ENCODE measurements around the gene RTL5.

The RTL5 gene

DNA sequence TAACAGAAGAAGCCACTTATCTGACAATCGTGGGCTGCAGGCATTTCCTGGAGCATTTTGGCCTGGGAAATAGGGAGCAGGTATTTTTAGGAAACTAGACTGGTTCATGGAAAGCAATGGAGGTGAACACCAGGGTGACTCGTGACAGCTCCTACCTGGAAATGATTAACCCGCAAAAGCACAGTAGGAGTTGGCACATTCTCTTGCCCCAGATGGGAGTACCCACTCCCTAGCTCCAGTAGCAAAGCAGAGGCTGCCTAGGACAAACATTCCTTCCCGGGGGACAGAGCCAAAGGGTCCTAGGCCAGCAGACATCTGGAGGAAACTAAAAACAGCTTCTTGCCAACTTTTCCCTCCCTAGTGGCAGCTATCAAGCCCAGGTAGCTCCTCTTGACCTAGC lies 29.0 kb downstream of the RTL5 start:
- H3K4me1 ChIP-seq: peaks cover 16 to 89% (median 60%) of the 10 kb centered on the region in 10 experiments
- H3K9ac ChIP-seq: no peak overlapping the region
- H3K27ac ChIP-seq: peak overlapping the region in 4 of 11 experiments; percentile 2 to 95 (median 28); a peak in 5 of 22 replicates
- no peak for TF ChIP-seq Cebpa-rat (IDR thresholded peaks at IDR 0.05)
- peaks cover 0 to 15% (median 0%) of the 10 kb centered on the region in 11 experiments; a peak in 6 of 22 replicates for H4K20me1 ChIP-seq
- peaks cover 0 to 6% (median 0%) of the 10 kb centered on the region in 11 experiments; a peak in 1 of 22 replicates for H3K9me3 ChIP-seq (replicated peaks in 1 of 11)
- H3K4me3 ChIP-seq: peak overlapping the region in 2 of 10 experiments; percentile 37 to 40; a peak in 3 of 20 replicates
- H3K27me3 ChIP-seq: peaks cover 59 to 81% (median 73%) of the 10 kb centered on the region in 11 experiments
- peak overlapping the region in 6 of 11 experiments; percentile 61 to 95 (median 90); a peak in 11 of 22 replicates for H3K4me2 ChIP-seq
- no peaks in the 10 kb centered on the region for H3K36me3 ChIP-seq

DNA sequence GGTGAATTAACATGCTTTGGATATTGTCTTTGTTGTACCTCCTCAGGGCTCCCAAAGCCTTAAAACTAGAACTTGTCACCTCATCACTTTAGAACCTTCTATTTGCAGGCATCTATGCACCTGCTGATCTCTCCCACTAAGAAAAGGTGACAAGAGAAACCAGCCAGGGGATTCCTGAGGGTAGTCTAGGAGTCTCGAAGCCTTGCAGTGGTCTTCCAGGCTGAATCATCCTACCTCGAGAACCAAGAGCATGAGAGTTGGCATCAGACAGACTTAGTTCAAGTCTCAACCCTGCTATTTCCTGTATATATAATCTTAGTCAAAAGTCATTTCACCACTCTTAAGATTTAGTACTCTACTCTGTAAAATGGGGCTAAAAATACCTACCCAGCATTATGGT lies 29.6 kb downstream of the RTL5 start:
- Histone ChIP-seq H3K27me3 (peaks cover 58 to 81% (median 73%) of the 10 kb centered on the region in 11 experiments), H3K9me3 (replicated peaks in 1 of 11) (peaks cover 0 to 6% (median 0%) of the 10 kb centered on the region in 11 experiments; a peak in 1 of 22 replicates), H3K9ac (peak overlapping the region in 5 of 11 experiments; percentile 61 to 89 (median 88); a peak in 8 of 22 replicates), H3K4me3 (peak overlapping the region in 6 of 10 experiments; percentile 44 to 71 (median 58); a peak in 9 of 20 replicates), H3K36me3 (no peaks in the 10 kb centered on the region), H3K27ac (peak overlapping the region in 6 of 11 experiments; percentile 86 to 97 (median 94); a peak in 11 of 22 replicates), H3K4me2 (peak overlapping the region in 10 of 11 experiments; percentile 67 to 95 (median 88); a peak in 18 of 22 replicates), H3K4me1 (peaks cover 16 to 89% (median 60%) of the 10 kb centered on the region in 10 experiments), H4K20me1 (peaks cover 0 to 15% (median 0%) of the 10 kb centered on the region in 11 experiments; a peak in 6 of 22 replicates)
- no peak for TF ChIP-seq Cebpa-rat (IDR thresholded peaks at IDR 0.05)

DNA sequence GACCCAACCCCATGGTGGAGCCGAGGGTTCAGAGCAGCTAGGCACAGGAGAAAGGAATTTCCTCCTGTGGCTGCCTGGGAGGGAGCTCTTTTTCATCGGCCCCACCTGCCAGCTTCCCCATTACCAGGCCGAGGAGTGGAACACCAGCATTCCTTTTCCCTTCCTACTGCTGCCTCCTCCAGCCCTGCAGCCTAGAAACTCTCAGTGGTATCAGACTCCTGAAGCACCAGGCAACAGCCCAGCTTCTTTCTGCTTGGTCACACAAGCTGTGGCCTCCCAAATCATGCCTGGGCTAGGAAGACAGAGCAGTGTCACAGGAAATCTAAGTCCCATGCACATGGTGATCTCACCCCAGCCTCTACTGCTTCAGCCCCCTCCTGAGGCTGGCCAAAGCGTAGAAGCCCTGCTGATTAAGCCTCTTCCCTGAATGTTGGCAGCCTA lies 30.1 kb downstream of the RTL5 start:
- peak overlapping the region; percentile 42 to 95 (median 87) for H3K4me2 ChIP-seq
- H4K20me1 ChIP-seq: peaks cover 0 to 15% (median 0%) of the 10 kb centered on the region in 11 experiments; a peak in 6 of 22 replicates
- no peaks in the 10 kb centered on the region for H3K36me3 ChIP-seq
- H3K27me3 ChIP-seq: peaks cover 58 to 86% (median 77%) of the 10 kb centered on the region in 11 experiments
- H3K27ac ChIP-seq: peak overlapping the region in 10 of 11 experiments; percentile 45 to 97 (median 88); a peak in 19 of 22 replicates
- H3K9ac ChIP-seq: peak overlapping the region in 10 of 11 experiments; percentile 14 to 89 (median 78); a peak in 16 of 22 replicates
- TF ChIP-seq Cebpa-rat (IDR thresholded peaks at IDR 0.05): no peak
- H3K4me1 ChIP-seq: peaks cover 16 to 93% (median 64%) of the 10 kb centered on the region in 10 experiments
- peak overlapping the region in 7 of 10 experiments; percentile 44 to 71 (median 55); a peak in 13 of 20 replicates for H3K4me3 ChIP-seq
- peaks cover 0 to 6% (median 0%) of the 10 kb centered on the region in 11 experiments; a peak in 1 of 22 replicates for H3K9me3 ChIP-seq (replicated peaks in 1 of 11)

DNA sequence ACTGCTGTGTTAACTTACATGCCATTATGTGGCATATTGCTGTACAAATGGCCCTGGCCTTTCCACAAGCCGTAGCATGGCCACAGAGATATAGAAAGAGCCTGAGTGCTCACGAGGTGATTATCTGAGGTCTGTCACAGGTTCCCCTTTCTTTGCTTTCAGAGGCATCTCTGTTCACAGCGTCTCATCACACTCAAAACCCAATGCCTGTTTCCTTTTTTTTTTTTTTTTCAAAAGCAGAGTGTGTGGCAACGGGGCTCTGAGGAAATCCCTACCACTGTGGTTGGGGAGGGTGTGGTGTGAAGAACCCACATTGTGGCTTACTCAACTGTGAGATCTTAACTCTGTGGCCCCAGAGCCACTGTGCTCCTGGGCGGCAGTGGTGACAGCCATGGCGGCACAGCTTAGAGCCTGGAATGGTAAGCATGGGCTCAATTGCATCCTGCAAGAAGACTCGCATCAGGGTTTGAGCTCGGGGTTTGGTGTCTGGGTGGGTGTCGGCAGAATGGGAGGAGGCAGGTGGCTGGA lies 30.8 kb downstream of the RTL5 start:
- Histone ChIP-seq H3K4me1 (peaks cover 16 to 99% (median 68%) of the 10 kb centered on the region in 10 experiments), H3K9ac (peak overlapping the region in 10 of 11 experiments; percentile 10 to 89 (median 78); a peak in 18 of 22 replicates), H3K4me2 (peak overlapping the region; percentile 42 to 95 (median 87)), H3K27ac (peak overlapping the region in 10 of 11 experiments; percentile 45 to 97 (median 88); a peak in 19 of 22 replicates), H3K36me3 (no peaks in the 10 kb centered on the region), H4K20me1 (peaks cover 0 to 15% (median 0%) of the 10 kb centered on the region in 11 experiments; a peak in 6 of 22 replicates), H3K4me3 (peak overlapping the region in 7 of 10 experiments; percentile 44 to 71 (median 55); a peak in 13 of 20 replicates), H3K27me3 (peaks cover 61 to 94% (median 83%) of the 10 kb centered on the region in 11 experiments), H3K9me3 (replicated peaks in 1 of 11) (peaks cover 0 to 6% (median 0%) of the 10 kb centered on the region in 11 experiments; a peak in 1 of 22 replicates)
- peak; percentile 66 to 95 (median 86); a peak in 21 of 22 replicates for TF ChIP-seq Cebpa-rat (IDR thresholded peaks at IDR 0.05)

DNA sequence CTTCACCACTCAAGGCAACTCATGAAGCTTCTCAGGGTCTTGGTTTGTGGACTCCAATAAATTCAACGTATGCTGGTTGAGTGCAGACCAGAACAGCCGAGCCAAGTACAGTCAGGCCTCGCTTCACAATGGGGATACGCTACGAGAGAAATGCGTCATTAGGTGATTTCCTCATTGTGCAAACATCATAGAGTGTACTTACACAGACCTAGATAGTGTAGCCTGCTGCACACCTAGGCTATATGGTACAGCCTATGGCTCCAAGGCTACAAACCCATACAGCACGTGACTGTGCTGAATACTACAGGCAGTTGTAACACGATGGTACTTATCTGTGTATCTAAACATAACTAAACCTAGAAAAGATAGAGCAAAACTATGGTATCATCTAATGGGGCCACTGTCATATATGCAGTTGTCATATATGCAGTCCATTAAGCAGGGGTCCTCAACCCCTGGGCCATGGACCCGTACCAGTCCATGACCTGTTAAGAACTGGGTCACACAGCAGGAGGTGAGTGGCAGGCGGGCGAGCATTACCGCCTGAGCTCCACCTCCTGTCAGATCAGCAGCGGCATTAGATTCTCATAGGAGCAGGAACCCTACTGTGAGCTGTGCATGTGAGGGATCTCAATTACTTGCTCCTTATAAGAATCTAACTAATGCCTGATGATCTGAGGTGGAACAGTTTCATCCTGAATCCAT lies 31.5 kb downstream of the RTL5 start:
- no peaks in the 10 kb centered on the region for H3K36me3 ChIP-seq
- peaks cover 16 to 99% (median 69%) of the 10 kb centered on the region in 10 experiments for H3K4me1 ChIP-seq
- peak overlapping the region; percentile 42 to 93 (median 68); a peak in 20 of 22 replicates for H3K4me2 ChIP-seq
- H3K4me3 ChIP-seq: no peak overlapping the region
- peaks cover 63 to 99% (median 86%) of the 10 kb centered on the region in 11 experiments for H3K27me3 ChIP-seq
- peaks cover 0 to 15% (median 0%) of the 10 kb centered on the region in 11 experiments; a peak in 6 of 22 replicates for H4K20me1 ChIP-seq
- no peak for TF ChIP-seq Cebpa-rat (IDR thresholded peaks at IDR 0.05)
- peak overlapping the region in 9 of 11 experiments; percentile 10 to 89 (median 54); a peak in 13 of 22 replicates for H3K9ac ChIP-seq
- peak overlapping the region in 9 of 11 experiments; percentile 35 to 97 (median 90); a peak in 17 of 22 replicates for H3K27ac ChIP-seq
- H3K9me3 ChIP-seq (replicated peaks in 1 of 11): peaks cover 0 to 6% (median 0%) of the 10 kb centered on the region in 11 experiments; a peak in 1 of 22 replicates

DNA sequence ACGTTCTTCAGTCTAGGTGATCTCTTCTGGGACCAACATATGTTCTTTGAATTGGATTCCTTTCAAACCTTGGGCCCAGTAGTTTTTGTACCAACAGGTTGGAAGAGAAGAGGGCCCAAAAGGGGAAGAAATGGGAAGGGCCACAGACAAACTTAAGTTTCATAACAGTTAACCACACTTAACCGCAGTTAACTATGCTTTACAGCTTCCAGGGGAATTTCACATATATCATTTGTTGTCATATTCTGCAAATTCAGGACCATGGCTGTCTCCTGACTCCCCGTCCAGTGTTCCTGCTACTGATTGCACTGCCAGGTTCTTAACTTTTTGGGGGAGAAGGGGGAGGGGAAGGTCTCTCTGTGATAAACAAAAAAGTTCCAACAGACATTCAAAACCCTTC lies 34.6 kb downstream of the RTL5 start:
- Histone ChIP-seq H4K20me1 (peaks cover 0 to 15% (median 0%) of the 10 kb centered on the region in 11 experiments; a peak in 6 of 22 replicates), H3K36me3 (no peaks in the 10 kb centered on the region), H3K27ac (peak overlapping the region in 6 of 11 experiments; percentile 22 to 78 (median 64); a peak in 12 of 22 replicates), H3K9ac (peak overlapping the region in 3 of 11 experiments; percentile 26 to 56 (median 45); a peak in 6 of 22 replicates), H3K4me3 (no peak overlapping the region), H3K27me3 (peaks cover 54 to 99% (median 86%) of the 10 kb centered on the region in 11 experiments), H3K4me2 (peak overlapping the region in 7 of 11 experiments; percentile 48 to 79 (median 64); a peak in 15 of 22 replicates), H3K9me3 (replicated peaks in 1 of 11) (peaks cover 0 to 6% (median 0%) of the 10 kb centered on the region in 11 experiments; a peak in 1 of 22 replicates), H3K4me1 (peaks cover 16 to 78% (median 57%) of the 10 kb centered on the region in 10 experiments)
- TF ChIP-seq Cebpa-rat (IDR thresholded peaks at IDR 0.05): no peak

DNA sequence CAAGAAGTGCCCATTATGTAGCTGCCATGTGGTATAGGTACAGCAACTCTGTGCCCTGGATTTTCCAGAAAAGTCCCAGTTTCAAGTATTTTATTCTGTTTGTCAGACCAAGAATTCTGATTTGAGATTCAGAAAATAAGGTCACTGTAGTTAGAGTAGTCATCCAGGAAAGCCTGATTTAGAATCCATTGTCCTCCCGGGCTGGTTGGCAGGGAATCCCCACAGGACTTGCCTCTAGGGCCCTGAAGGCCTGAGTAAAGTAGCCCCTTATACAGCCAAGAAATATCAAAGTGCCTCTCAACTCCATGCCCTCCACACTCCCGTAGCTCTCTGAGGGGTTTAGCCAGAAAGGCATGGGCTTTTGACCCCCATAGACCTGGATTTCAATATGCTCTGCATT lies 36.3 kb downstream of the RTL5 start:
- peak overlapping the region in 1 of 11 experiments; percentile 9; a peak in 1 of 22 replicates for H3K9ac ChIP-seq
- peaks cover 48 to 95% (median 81%) of the 10 kb centered on the region in 11 experiments for H3K27me3 ChIP-seq
- H3K9me3 ChIP-seq (replicated peaks in 1 of 11): peaks cover 0 to 6% (median 0%) of the 10 kb centered on the region in 11 experiments; a peak in 1 of 22 replicates
- no peak for TF ChIP-seq Cebpa-rat (IDR thresholded peaks at IDR 0.05)
- H3K27ac ChIP-seq: peak overlapping the region in 4 of 11 experiments; percentile 16 to 72 (median 61); a peak in 8 of 22 replicates
- H4K20me1 ChIP-seq: peaks cover 0 to 4% (median 0%) of the 10 kb centered on the region in 11 experiments; a peak in 1 of 22 replicates
- H3K36me3 ChIP-seq: no peaks in the 10 kb centered on the region
- no peak overlapping the region for H3K4me3 ChIP-seq
- H3K4me2 ChIP-seq: peak overlapping the region in 5 of 11 experiments; percentile 2 to 79 (median 50); a peak in 8 of 22 replicates
- peaks cover 2 to 61% (median 41%) of the 10 kb centered on the region in 10 experiments; a peak in 19 of 20 replicates for H3K4me1 ChIP-seq

Measured in BLaER1 treated with 17β-estradiol and CSF1 and Interleukin-3, amounts not matched to agents 10 nM and 100 nM (cell line).